Sigmoid colon (tissue), 4 donors: Measurements from ENCODE around the gene RACK1.
"Not testable (repeated sequence)": the region's sequence is repeated elsewhere in the genome, so short reads cannot be mapped to it uniquely, and the experiment has no call there.

Source experiments
- CTCF ChIP-seq, 4 experiments: fragments of 450-650 bp in 3 of 4; fragments of 200-600 bp in 1 of 4; IDR thresholded peaks; one replicate each; pipeline ENCODE4 v1.5.1; 2016 to 2019; ENCODE audit warnings: antibody characterized with exemption in 4 of 4, mild to moderate bottlenecking in 3 of 4, moderate library complexity in 2 of 4
- EP300 ChIP-seq, 4 donors: sonication (generic); formaldehyde crosslinking; IDR thresholded peaks; one replicate each; pipeline ENCODE4 v1.6.1; 2017; ENCODE audit warnings: antibody characterized with exemption in 4 of 4
- POLR2A ChIP-seq, 2 donors: fragments of 450-650 bp; IDR thresholded peaks; one replicate each; pipeline ENCODE4 v1.6.1; 2016; ENCODE audit warnings: antibody characterized with exemption in 2 of 2, mild to moderate bottlenecking in 2 of 2, moderate library complexity in 2 of 2
- POLR2AphosphoS5 ChIP-seq, 4 donors: sonication (generic); formaldehyde crosslinking; IDR thresholded peaks; one replicate each; pipeline ENCODE4 v1.6.1; 2017; ENCODE audit warnings: antibody characterized with exemption in 4 of 4

- not testable (repeated sequence) for TF ChIP-seq CTCF, POLR2AphosphoS5, POLR2A, EP300 (IDR thresholded peaks at IDR 0.05)
Measured at GRCh38 chr5:181267291-181267904, 23.7 kb upstream of the RACK1 start.
